ENCODE measurements around the gene CSPG4.
"Not testable (repeated sequence)": the region's sequence is repeated elsewhere in the genome, so short reads cannot be mapped to it uniquely, and the experiment has no call there.

DNA sequence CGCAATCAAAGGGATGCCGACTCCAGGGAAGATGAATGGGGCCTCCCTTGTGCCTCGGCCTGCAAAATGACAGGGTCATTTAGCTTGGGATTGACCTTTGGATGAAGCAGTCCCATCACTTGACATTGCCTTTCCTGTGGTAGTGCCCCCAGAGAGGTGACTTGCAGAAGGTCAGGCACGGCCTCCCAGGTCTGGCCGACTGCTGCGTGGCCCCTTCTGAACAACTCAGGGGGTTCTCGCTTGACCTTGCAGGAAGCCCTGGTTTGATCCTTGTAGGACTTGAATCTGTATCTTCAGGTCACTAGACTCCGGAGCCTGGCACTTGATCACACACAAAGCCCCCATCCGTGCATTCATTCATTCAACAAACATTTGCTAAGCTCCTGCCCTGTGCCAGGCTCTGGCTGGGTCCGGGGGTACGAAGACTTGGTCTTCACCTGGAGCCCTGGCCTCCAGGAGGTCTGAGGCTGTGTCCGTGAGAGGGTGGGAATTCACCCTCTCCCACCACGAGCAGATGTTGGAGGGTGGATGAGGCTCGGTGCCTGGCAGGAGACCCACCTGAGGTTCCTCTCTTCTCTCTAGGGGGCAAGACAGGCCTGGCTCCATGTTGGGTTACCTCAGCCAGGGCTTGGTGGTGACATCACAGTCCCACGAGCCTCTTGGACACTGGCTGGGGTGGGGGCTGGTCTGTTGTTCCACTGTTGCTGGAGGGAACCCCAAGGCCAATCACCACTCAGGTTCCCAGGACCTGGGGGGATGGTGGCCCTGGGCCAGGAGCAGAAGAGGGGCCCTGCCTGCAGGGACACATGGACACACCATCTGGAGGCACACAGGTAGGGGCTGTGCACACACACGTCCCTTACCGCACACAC, 18.0 kb upstream of the CSPG4 start:
- TF ChIP-seq, protein P1, sequence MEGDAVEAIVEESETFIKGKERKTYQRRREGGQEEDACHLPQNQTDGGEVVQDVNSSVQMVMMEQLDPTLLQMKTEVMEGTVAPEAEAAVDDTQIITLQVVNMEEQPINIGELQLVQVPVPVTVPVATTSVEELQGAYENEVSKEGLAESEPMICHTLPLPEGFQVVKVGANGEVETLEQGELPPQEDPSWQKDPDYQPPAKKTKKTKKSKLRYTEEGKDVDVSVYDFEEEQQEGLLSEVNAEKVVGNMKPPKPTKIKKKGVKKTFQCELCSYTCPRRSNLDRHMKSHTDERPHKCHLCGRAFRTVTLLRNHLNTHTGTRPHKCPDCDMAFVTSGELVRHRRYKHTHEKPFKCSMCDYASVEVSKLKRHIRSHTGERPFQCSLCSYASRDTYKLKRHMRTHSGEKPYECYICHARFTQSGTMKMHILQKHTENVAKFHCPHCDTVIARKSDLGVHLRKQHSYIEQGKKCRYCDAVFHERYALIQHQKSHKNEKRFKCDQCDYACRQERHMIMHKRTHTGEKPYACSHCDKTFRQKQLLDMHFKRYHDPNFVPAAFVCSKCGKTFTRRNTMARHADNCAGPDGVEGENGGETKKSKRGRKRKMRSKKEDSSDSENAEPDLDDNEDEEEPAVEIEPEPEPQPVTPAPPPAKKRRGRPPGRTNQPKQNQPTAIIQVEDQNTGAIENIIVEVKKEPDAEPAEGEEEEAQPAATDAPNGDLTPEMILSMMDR (IDR thresholded peaks at IDR 0.05 in 8 of 11, conservative IDR thresholded peaks at IDR 0.05 in 3 of 11) = not testable (repeated sequence)
- TF ChIP-seq POLR2A, POLR2AphosphoS5 (IDR thresholded peaks at IDR 0.05): not testable (repeated sequence)
